Smooth muscle cell (in vitro differentiated cells): ENCODE measurements around the gene RAD51B. TPM values are rescaled to one million over a fixed set of nuclear protein-coding genes. Genes with fewer than 3 reads are reported as not detected.
"Not testable (repeated sequence)": the region's sequence is repeated elsewhere in the genome, so short reads cannot be mapped to it uniquely, and the experiment has no call there.

Experiments used
- DNase-seq: peaks from one replicate; lab custom pipeline; 2025; ENCODE audit not compliant: unreplicated experiment; lab: John Stamatoyannopoulos, UW
- H2AFZ ChIP-seq: fragments of 200-600 bp; sonication (generic); 2 replicates; pipeline ENCODE4 v1.6.0; 2016; ENCODE audit warnings: antibody characterized with exemption, low read depth, mild to moderate bottlenecking
- H3F3A ChIP-seq: fragments of 200-600 bp; sonication (generic); 2 replicates; pipeline ENCODE4 v1.6.0; 2017; ENCODE audit warnings: antibody characterized with exemption, low read depth
- H3K27ac ChIP-seq: fragments of 200-600 bp; sonication (generic); 2 replicates; pipeline ENCODE4 v1.5.1; 2016; ENCODE audit warnings: low read depth, mild to moderate bottlenecking
- H3K27me3 ChIP-seq: fragments of 200-600 bp; sonication (generic); 2 replicates; pipeline ENCODE4 v1.6.1; 2016; ENCODE audit warnings: low read depth, mild to moderate bottlenecking
- H3K36me3 ChIP-seq: fragments of 200-600 bp; sonication (generic); 2 replicates; pipeline ENCODE4 v1.5.1; 2016; ENCODE audit warnings: low read depth
- H3K4me1 ChIP-seq: fragments of 200-600 bp; sonication (generic); 2 replicates; pipeline ENCODE4 v1.5.1; 2016; ENCODE audit warnings: low read depth
- H3K4me2 ChIP-seq: fragments of 200-600 bp; sonication (generic); 2 replicates; pipeline ENCODE4 v1.6.0; 2016; ENCODE audit warnings: mild to moderate bottlenecking
- H3K4me3 ChIP-seq: fragments of 200-600 bp; sonication (generic); 2 replicates; pipeline ENCODE4 v1.5.1; 2016; ENCODE audit warnings: mild to moderate bottlenecking
- H3K79me2 ChIP-seq: fragments of 200-600 bp; sonication (generic); 2 replicates; pipeline ENCODE4 v1.6.0; 2016; ENCODE audit warnings: low read depth, mild to moderate bottlenecking
- H3K9ac ChIP-seq: fragments of 200-600 bp; sonication (generic); 2 replicates; pipeline ENCODE4 v1.6.0; 2016; ENCODE audit warnings: low read depth
- H3K9me3 ChIP-seq: fragments of 200-600 bp; sonication (generic); replicated peaks from 2 replicates; pipeline ENCODE4 v1.5.1; 2016; ENCODE audit warnings: low read depth
- H4K20me1 ChIP-seq: fragments of 200-600 bp; sonication (generic); 2 replicates; pipeline ENCODE4 v1.6.0; 2016; ENCODE audit warnings: low read depth
- WGBS: methylation state at CpG from one replicate; pipeline ENCODE4 v1.1.7; 2016; ENCODE audit warnings: low lambda C conversion rate; 5-methylcytosine and 5-hydroxymethylcytosine counted together
- polyA plus RNA-seq: library from polyadenylated mRNA; unstranded; fragments of >200 nt; fragmentation: Nextera tagmentation; extraction: Ambion mirVana; gene quantifications from 2 replicates; pipeline ENCODE4 v1.2.1, GENCODE V29; 2016
- total RNA-seq: library from RNA; depleted of rRNA; stranded (reverse); fragments of >200 nt; gene quantifications from 2 replicates; pipeline ENCODE4 v1.2.3, GENCODE V29; 2014
- TF ChIP-seq, protein P1 (sequence below): fragments of 200-600 bp; sonication (generic); IDR thresholded peaks from 2 replicates; pipeline ENCODE4 v1.5.1; 2017; ENCODE audit warnings: borderline replicate concordance, mild to moderate bottlenecking, antibody characterized with exemption; ENCODE audit not compliant: insufficient read depth, poor library complexity, severe bottlenecking

RAD51B gene
- total and polyA plus RNA-seq, 2 experiments from 2014 or later: 4.6 to 5.3 TPM

DNA sequence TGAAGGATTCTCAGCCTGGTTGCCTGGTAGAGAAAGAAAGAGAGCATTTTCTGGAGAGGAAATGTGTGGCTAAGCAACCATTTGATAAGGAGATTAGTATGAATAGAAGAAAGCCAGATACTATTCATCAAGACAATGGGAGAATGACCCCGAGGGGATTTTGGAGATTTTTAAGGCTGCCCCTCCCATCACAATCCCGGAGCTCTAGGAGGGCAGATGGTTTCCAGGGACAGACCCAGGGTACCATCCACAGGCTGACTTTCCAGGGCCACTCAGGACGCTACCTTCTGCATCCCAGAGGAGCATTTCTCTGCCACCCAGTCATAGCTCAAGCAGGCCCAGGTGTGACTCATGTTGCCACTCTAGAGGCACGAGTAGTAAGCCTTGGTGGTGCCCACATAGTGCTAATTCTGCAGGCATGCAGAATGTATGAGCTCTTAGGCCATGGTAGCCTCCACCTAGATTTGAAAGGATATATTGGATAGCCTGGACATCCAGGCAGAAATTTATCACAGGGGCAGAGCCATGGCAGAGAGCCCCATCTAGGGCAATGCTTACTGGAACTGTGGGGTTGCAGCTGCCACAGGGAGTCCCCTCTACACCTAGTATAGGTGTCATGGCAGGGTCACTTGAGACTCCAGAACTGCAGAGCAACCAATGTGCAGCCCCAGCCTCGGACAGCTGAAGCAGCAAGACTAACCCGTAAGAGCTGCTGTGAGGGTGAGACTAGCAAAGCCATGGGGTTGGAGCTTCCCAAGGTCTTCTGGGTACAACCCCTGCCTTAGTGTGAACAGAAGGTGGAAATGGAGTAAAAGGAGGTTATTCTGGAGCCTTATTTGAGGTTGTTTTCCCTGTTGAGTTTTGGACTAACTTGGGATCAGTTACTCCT, 607.3 kb downstream of the RAD51B start:
- no peaks in the 10 kb centered on the region for H3K4me1 ChIP-seq
- H3K79me2 ChIP-seq: no peaks in the 10 kb centered on the region
- no peaks in the 10 kb centered on the region for H4K20me1 ChIP-seq
- no peak overlapping the region for H2AFZ ChIP-seq
- H3K4me2 ChIP-seq: no peak overlapping the region
- no peaks in the 10 kb centered on the region for H3K27me3 ChIP-seq
- no peak for DNase-seq
- no peak overlapping the region for H3K4me3 ChIP-seq
- H3K36me3 ChIP-seq: no peaks in the 10 kb centered on the region
- no peak overlapping the region for H3K9ac ChIP-seq
- no peaks in the 10 kb centered on the region for H3F3A ChIP-seq
- TF ChIP-seq, protein P1, sequence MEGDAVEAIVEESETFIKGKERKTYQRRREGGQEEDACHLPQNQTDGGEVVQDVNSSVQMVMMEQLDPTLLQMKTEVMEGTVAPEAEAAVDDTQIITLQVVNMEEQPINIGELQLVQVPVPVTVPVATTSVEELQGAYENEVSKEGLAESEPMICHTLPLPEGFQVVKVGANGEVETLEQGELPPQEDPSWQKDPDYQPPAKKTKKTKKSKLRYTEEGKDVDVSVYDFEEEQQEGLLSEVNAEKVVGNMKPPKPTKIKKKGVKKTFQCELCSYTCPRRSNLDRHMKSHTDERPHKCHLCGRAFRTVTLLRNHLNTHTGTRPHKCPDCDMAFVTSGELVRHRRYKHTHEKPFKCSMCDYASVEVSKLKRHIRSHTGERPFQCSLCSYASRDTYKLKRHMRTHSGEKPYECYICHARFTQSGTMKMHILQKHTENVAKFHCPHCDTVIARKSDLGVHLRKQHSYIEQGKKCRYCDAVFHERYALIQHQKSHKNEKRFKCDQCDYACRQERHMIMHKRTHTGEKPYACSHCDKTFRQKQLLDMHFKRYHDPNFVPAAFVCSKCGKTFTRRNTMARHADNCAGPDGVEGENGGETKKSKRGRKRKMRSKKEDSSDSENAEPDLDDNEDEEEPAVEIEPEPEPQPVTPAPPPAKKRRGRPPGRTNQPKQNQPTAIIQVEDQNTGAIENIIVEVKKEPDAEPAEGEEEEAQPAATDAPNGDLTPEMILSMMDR: no peak
- no peak overlapping the region for H3K27ac ChIP-seq
- WGBS: 73% methylated on average over 6 of the region's 6 CpGs
- no peaks in the 10 kb centered on the region for H3K9me3 ChIP-seq

DNA sequence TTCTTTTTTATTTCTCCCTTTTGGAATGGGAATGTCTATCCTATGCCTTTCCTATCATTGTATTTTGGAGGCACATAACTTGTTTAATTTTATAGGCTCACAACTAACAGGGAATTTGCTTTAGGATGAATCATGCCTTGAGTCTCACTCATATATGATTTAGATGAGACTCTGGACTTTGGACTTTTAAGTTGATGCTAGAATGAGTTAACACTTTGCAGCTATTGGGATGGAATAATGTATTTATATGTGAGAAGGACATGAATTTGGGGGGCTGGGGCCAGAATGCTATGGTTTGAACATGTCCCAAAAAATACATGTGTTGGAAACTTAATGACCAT, 607.9 kb downstream of the RAD51B start:
- no peaks in the 10 kb centered on the region for H3K9me3 ChIP-seq
- H3K79me2 ChIP-seq: no peaks in the 10 kb centered on the region
- no peaks in the 10 kb centered on the region for H4K20me1 ChIP-seq
- no peak for DNase-seq
- no peak overlapping the region for H2AFZ ChIP-seq
- no peak overlapping the region for H3K27ac ChIP-seq
- H3K9ac ChIP-seq: no peak overlapping the region
- no peak overlapping the region for H3K4me3 ChIP-seq
- no peaks in the 10 kb centered on the region for H3F3A ChIP-seq
- H3K4me2 ChIP-seq: no peak overlapping the region
- H3K36me3 ChIP-seq: no peaks in the 10 kb centered on the region
- no peaks in the 10 kb centered on the region for H3K27me3 ChIP-seq
- TF ChIP-seq, protein P1: no peak
- H3K4me1 ChIP-seq: no peaks in the 10 kb centered on the region

DNA sequence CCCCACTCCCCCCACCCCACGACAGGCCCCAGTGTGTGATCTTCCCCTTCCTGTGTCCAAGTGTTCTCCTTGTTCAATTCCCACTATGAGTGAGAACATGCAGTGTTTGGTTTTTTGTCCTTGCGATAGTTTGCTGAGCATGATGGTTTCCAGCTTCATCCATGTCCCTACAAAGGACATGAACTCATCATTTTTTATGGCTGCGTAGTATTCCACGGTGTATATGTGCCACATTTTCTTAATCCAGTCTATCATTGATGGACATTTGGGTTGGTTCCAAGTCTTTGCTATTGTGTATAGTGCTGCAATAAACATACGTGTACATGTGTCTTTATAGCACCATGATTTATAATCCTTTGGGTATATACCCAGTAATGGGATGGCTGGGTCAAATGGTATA, 609.3 kb downstream of the RAD51B start:
- WGBS: 92% methylated on average over 5 of the region's 5 CpGs
- H3K4me3 ChIP-seq, H3K4me1 ChIP-seq, H3K9me3 ChIP-seq, H3K9ac ChIP-seq, H4K20me1 ChIP-seq, H3K27ac ChIP-seq, H3K79me2 ChIP-seq, H3K4me2 ChIP-seq, H3K27me3 ChIP-seq, H2AFZ ChIP-seq, H3K36me3 ChIP-seq, DNase-seq, H3F3A ChIP-seq: not testable (repeated sequence)

DNA sequence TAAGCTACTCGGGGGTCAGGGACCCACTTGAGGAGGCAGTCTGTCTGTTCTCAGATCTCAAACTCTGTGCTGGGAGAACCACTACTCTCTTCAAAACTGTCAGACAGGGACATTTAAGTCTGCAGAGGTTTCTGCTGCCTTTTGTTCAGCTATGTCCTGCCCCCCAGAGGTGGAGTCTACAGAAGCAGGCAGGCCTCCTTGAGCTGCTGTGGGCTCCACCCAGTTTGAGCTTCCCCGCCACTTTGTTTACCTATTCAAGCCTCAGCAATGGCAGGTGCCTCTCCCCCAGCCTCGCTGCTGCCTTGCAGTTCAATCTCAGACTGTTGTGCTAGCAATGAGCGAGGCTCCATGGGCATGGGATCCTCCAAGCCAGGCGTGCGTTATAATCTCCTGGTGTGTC, 614.6 kb downstream of the RAD51B start:
- H3K36me3 ChIP-seq, H3K4me3 ChIP-seq, H3F3A ChIP-seq, H3K27me3 ChIP-seq, H3K4me1 ChIP-seq, H2AFZ ChIP-seq, H3K4me2 ChIP-seq, DNase-seq, H3K9ac ChIP-seq, H4K20me1 ChIP-seq, H3K9me3 ChIP-seq, H3K27ac ChIP-seq, H3K79me2 ChIP-seq: not testable (repeated sequence)
- 91% methylated on average over 6 of the region's 6 CpGs for WGBS

DNA sequence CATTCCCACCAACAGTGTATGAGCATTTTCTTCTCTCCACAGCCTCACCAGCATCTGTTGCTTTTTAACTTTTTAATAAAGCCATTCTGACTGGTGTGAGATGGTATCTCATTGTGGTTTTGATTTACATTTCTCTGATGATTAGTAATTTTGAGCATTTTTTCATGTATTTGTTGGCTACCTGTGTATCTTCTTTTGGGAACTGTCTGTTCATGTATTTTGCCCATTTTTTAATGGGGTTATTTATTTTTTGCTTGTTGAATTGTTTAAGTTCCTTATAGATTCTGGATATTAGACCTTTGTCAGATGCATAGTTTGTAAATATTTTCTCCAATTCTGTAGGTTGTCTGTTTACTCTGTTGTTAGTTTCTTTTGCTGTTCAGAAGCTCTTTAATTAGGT, 616.1 kb downstream of the RAD51B start:
- H3K79me2 ChIP-seq, H3K27ac ChIP-seq, H3F3A ChIP-seq, H3K9me3 ChIP-seq, DNase-seq, H3K4me2 ChIP-seq, H3K27me3 ChIP-seq, H4K20me1 ChIP-seq, H3K36me3 ChIP-seq, H2AFZ ChIP-seq, H3K4me1 ChIP-seq, H3K9ac ChIP-seq, H3K4me3 ChIP-seq: not testable (repeated sequence)
